Left colon (tissue), 2 donors: ENCODE results near the gene CLEC4C. TPM values are rescaled to one million over a fixed set of nuclear protein-coding genes. Genes with fewer than 3 reads are reported as not detected.
"Not testable (repeated sequence)": the region's sequence is repeated elsewhere in the genome, so short reads cannot be mapped to it uniquely, and the experiment has no call there.

Source experiments
- ATAC-seq: fragments of 200-7000 bp; cut with Tn5 transposase; one replicate; pipeline ENCODE4 v1.9.1; 2020; ENCODE audit warnings: mild to moderate bottlenecking, moderate library complexity
- DNase-seq, 2 donors: peaks; one replicate each; pipeline ENCODE4 v3.0.0-alpha.2; 2020
- intact Hi-C, 2 donors: fragments of 100-400 bp; cut with DNase I in 1 of 2; cut with micrococcal nuclease in 1 of 2; formaldehyde crosslinking; loops; one replicate each; pipeline versions ENCODE4 v1.11.2 to v1.14.0; 2022; cut with DNase I, micrococcal nuclease
- long read RNA-seq: library from polyadenylated mRNA; unstranded; transcript quantifications from one replicate; pipeline ENCODE4 v2.0.0, GENCODE V29; 2021
- total RNA-seq, 2 donors: library from RNA; stranded (reverse); fragmentation: NEBNext Ultra II Directional; extraction: Animal tissue kit (Norgen Biotek cat#: 25700); gene quantifications; one replicate each; pipeline ENCODE4 v1.2.1, GENCODE V29; 2021
- donor health status: DM: no; HTN: no; CAD: no.
- donor health status: DM: yes; HTN: yes; CAD: no.

The CLEC4C gene
- not detected for total RNA-seq
- long read RNA-seq, result 0 reads

GRCh38 chr12:7747246-7747645 is at the start of gene CLEC4C:
CLEC4C (minus strand) TSS chr12:7747375; CDS start chr12:7747348, 27 bp downstream.
- no peak for ATAC-seq
- DNase-seq, result no peak
- intact Hi-C loops, result no loop called here

- DNase-seq (no peak), ATAC-seq (no peak)
- intact Hi-C loops, result no loop called here
Observed at GRCh38 chr12:7793211-7793610, 46.0 kb upstream of the CLEC4C start.

- ATAC-seq, DNase-seq, intact Hi-C loops: not testable (repeated sequence)
Observed at GRCh38 chr12:7788884-7789528, 41.8 kb upstream of the CLEC4C start, which contains the start of gene NANOG. NANOG (plus strand) TSS chr12:7789402; CDS start chr12:7789615, 213 bp downstream.

GRCh38 chr12:7788294-7788660 is 41.1 kb upstream of the CLEC4C start:
- intact Hi-C loops, result no loop called here
- no peak for DNase-seq
- ATAC-seq, result no peak

- intact Hi-C loops, result no loop called here
- no peak for ATAC-seq
- DNase-seq, result no peak
Observed at GRCh38 chr12:7787574-7788293, 40.6 kb upstream of the CLEC4C start.

- no peak for ATAC-seq
- DNase-seq, result no peak
Observed at GRCh38 chr12:7784701-7785100, 37.5 kb upstream of the CLEC4C start.

GRCh38 chr12:7783433-7783832 is 36.3 kb upstream of the CLEC4C start:
- ATAC-seq, intact Hi-C loops, DNase-seq: not testable (repeated sequence)

More at GRCh38 chr12:7784701-7785100, 37.5 kb upstream of the CLEC4C start:
- intact Hi-C loops, result no loop called here

GRCh38 chr12:7782055-7782454 is 34.9 kb upstream of the CLEC4C start:
- intact Hi-C loops, result no loop called here
- no peak for ATAC-seq

GRCh38 chr12:7781274-7781673 is 34.1 kb upstream of the CLEC4C start:
- ATAC-seq (no peak), DNase-seq (no peak)
- intact Hi-C loops, result no loop called here

More at GRCh38 chr12:7782055-7782454, 34.9 kb upstream of the CLEC4C start:
- DNase-seq, result no peak

GRCh38 chr12:7769999-7770398 is 22.8 kb upstream of the CLEC4C start:
- intact Hi-C loops, result no loop called here
- ATAC-seq (no peak), DNase-seq (no peak)

- no peak for DNase-seq
- ATAC-seq, result no peak
- intact Hi-C loops, result no loop called here
Observed at GRCh38 chr12:7758766-7759140, 11.6 kb upstream of the CLEC4C start.

GRCh38 chr12:7756993-7757392 is 9.8 kb upstream of the CLEC4C start:
- intact Hi-C loops, result no loop called here
- no peak for ATAC-seq
- DNase-seq, result no peak

GRCh38 chr12:7755668-7756067 is 8.5 kb upstream of the CLEC4C start:
- ATAC-seq, DNase-seq, intact Hi-C loops: not testable (repeated sequence)

- intact Hi-C loops, DNase-seq, ATAC-seq: not testable (repeated sequence)
Observed at GRCh38 chr12:7751941-7752922, 5.1 kb upstream of the CLEC4C start.

- DNase-seq (no peak), ATAC-seq (no peak)
- intact Hi-C loops, result no loop called here
Observed at GRCh38 chr12:7751394-7751793, 4.2 kb upstream of the CLEC4C start.

GRCh38 chr12:7750350-7750749 is 3.2 kb upstream of the CLEC4C start:
- DNase-seq (no peak), ATAC-seq (no peak)
- intact Hi-C loops, result no loop called here

GRCh38 chr12:7749442-7749841 is 2.3 kb upstream of the CLEC4C start:
- intact Hi-C loops, result no loop called here
- ATAC-seq, result no peak
- DNase-seq, result no peak

- ATAC-seq, result no peak
- no peak for DNase-seq
- intact Hi-C loops, result no loop called here
Observed at GRCh38 chr12:7748852-7749251, 1.7 kb upstream of the CLEC4C start.

- DNase-seq (no peak), ATAC-seq (no peak)
- intact Hi-C loops, result no loop called here
Observed at GRCh38 chr12:7732993-7733392, 14.2 kb downstream of the CLEC4C start.
